Measurements from ENCODE around the gene MEIOB.
"Not testable (repeated sequence)": the region's sequence is repeated elsewhere in the genome, so short reads cannot be mapped to it uniquely, and the experiment has no call there.

MEIOB gene

GRCh38 chr16:1877089-1877488, 5.1 kb upstream of the MEIOB start:
- DNase-seq, result no peak

- no peak for DNase-seq
These were observed 4.5 kb upstream of the MEIOB start for GRCh38 chr16:1876468-1876867.

- DNase-seq, result not testable (repeated sequence)
These were observed 4.1 kb upstream of the MEIOB start for GRCh38 chr16:1876066-1876465.

- DNase-seq, result no peak
These were observed 2.9 kb upstream of the MEIOB start for GRCh38 chr16:1874854-1875253.

DNA sequence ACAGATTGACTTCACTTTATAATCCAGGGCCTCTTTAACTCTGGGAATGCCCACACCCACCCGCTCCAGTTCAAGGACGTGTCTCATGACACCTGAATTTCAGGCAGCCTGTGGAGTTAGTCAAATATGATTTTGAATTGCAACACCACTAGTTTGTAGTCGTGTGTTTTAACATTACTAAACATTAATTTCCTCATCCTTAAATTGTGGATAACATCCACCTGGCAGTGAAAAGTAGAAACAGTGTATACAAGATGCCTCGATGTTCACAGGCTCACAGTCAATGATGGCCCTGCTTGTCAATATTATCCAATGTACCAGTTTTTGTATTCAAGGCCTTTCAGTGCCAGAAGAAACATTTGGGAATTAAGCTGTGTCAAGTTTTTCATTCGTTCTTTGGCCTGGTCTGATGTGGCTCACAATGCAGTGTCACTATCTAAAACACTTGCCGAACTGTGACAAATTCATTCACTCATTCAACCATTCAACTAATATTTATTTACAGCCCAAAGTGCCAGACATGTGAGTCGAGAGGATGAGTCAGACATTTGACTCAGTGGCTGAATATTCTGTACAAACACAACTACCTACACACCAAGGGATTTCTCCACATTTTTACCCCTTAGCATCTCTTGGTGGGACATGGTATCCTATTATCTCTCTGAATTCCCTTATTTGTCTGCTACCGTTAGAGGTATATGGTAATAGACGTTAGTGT, 1.4 kb downstream of the MEIOB start:
- no peak for DNase-seq

- no peak for DNase-seq
These were observed 5.9 kb downstream of the MEIOB start for GRCh38 chr16:1865902-1866690.

DNA sequence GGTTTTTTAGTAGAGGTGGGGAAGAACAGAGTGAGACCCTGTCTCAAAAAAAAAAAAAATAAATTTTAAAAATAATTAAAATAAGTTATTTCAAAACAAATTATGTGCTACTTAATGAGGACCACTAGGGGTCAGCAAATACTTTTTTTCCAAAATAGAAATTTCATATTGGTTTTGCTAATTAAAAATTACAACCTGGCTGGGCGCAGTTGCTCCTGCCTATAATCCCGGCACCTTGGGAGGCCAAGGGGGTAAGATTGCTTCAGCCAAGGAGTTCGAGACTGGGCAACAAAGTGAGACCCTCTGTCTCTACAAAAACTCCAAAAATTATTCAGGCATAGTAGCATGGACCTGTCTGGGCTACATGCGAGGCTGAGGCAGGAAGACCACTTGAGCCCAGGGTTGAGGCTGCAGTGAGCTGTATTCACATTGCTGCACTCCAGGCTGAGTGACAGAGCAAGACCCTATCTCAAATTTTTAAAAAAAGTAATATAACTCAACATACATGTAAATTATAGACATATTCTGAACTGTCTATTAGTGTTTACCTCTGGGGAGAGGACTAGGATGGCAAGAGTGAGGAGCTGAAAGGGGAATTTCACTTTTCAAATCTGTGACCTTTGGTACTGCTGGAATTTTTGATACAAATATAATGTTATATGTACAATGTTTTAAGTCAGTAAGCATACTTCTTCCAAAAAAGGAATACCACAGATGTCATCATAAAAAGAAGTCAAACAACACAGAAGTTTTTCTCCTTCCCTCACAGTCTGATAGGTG, 8.1 kb downstream of the MEIOB start:
- peak in 1 of 2 donors; percentile 2 for DNase-seq

- DNase-seq, result no peak
These were observed 9.6 kb downstream of the MEIOB start for GRCh38 chr16:1862394-1862793.

- no peak for DNase-seq
These were observed 10.2 kb downstream of the MEIOB start for GRCh38 chr16:1861730-1862129.

- no peak for DNase-seq
These were observed 12.3 kb downstream of the MEIOB start for GRCh38 chr16:1859650-1860049.

- DNase-seq, result no peak
These were observed 13.6 kb downstream of the MEIOB start for GRCh38 chr16:1858189-1858865.

- DNase-seq, result no peak
These were observed 14.4 kb downstream of the MEIOB start for GRCh38 chr16:1857433-1858097.

GRCh38 chr16:1851793-1852192, 20.2 kb downstream of the MEIOB start:
- no peak for DNase-seq

DNA sequence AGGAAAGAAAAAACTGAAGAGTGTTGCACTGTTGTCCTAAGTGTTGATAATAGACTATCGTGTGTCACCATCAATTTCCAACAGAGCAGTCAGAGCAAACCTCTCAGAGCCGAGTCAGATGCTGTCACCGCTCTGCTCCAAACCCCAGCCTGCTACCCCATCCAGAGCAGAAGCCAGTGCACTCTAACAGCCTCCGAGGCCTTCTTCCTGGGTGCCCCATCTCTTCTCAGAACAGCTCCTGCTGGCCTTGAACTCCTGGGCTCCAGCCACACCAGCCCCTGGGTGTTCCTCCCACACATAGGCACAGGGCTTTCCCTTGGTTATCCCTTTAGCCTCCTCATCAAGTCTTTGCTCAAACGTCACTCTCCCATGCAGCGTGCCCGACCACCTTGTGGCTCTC, 21.0 kb downstream of the MEIOB start:
- no peak for DNase-seq

DNA sequence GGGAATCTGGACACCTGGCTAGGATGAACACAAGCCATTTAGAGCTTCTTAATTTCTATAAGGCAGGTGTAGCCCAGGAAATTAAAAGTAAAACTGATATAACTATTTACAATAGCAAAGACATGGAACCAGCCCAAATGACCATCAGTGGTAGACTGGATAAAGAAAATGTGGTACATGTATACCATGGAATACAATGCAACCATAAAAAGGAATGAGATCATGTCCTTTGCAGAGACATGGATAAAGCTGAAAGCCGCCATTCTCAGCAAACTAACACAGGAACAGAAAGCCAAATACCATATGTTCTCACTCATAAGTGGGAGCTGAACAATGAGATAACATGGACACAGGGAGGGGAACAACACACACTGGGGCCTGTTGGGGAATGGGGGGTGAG, 25.5 kb downstream of the MEIOB start:
- DNase-seq, result no peak

GRCh38 chr16:1845985-1846384, 26.0 kb downstream of the MEIOB start:
- DNase-seq, result no peak

- no peak for DNase-seq
These were observed 32.4 kb downstream of the MEIOB start for GRCh38 chr16:1839554-1839953.

GRCh38 chr16:1834096-1834495, 37.9 kb downstream of the MEIOB start:
- DNase-seq, result no peak

DNA sequence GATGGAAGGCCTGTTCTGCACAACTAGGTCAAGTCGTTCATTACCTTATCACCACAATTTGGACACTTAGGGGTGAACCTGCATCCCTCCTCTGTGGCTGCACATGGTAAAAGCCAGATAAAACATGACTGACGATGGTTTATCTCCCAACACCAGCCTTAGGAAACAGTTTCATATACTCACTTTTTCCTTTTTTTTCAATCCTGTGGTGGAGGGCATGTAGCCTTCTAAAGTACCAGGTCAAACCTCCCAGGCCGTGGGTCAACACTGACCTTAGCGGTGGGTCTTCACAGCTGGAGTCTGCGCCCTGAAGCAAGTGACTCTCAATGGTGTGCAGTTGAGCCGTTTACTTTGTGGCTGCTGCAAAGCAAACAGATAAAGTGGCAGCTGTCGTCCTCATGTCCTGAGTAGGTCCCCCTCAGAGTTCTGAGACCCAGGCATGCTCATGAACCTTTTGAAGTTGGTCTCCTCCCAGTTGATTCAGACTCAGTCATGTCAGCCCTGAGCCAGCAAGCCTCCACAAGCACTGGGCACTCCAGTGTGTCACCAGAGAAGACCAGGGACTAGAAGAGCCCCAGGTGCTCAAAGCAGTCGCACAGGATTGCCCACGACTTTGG, 39.0 kb downstream of the MEIOB start:
- no peak for DNase-seq

DNA sequence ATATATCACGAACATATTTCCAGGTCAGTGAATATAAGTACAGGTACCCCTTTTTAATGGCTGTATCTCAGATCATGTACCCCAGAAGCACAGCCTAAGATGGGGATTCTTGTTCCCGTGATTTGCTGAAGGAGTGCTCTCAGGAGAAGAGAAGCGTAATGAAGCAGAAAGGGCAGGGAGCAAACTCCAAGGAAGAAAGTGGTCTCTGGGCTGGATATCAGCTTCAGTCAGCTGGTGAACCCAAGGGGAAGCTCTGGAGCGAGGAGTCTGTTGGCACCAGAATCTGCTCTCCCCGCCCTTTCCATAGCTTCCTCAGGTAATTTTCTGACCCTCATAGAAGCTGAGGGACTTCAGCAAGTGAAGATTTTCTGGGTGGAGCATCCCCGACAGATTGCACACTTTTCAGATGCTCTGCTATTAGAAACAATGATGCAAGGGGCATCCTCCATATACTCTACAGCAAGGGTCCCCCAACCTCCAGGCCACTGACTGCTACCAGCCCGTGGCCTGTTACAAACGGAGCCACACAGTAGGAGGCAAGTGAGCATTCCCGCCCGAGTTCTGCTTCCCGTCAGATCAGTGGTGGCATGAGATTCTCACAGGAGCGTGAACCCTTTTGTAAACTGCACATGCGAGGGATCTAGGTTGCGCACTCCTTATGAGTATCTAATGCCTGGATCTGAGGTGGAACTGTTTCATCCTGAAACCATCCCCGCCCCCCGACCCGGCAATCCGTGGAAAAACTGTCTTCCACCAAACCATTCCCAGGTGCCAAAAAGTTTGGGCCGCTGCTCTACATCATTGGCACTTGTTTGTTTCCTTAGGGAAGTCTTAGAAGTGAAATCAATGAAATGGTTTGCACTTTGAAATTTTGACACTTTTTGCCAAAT, 40.5 kb downstream of the MEIOB start:
- no peak for DNase-seq

GRCh38 chr16:1830213-1830612, 41.8 kb downstream of the MEIOB start:
- DNase-seq, result no peak
